Thyroid gland (tissue), 4 donors: ENCODE measurements around the gene SPEG. TPM values are rescaled to one million over a fixed set of nuclear protein-coding genes. Genes with fewer than 3 reads are reported as not detected.
"Not testable (repeated sequence)": the region's sequence is repeated elsewhere in the genome, so short reads cannot be mapped to it uniquely, and the experiment has no call there.

Experiments used
- DNase-seq, 2 donors: peaks; one replicate each; pipeline ENCODE4 v3.0.0-alpha.2; 2019
- H3K27ac ChIP-seq, 3 donors: fragments of 200-600 bp; sonication (generic); 1 replicate in 2 of 3; 2 replicates in 1 of 3; pipeline ENCODE4 v1.5.1; 2016 to 2019; ENCODE audit warnings: mild to moderate bottlenecking in 1 of 3, moderate library complexity in 1 of 3
- H3K27me3 ChIP-seq: fragments of 200-600 bp; sonication (generic); one replicate; pipeline ENCODE4 v1.5.1; 2019
- H3K36me3 ChIP-seq, 2 donors: fragments of 200-600 bp; sonication (generic); one replicate each; pipeline ENCODE4 v1.5.1; 2016 to 2019
- H3K4me1 ChIP-seq, 2 donors: fragments of 200-600 bp; sonication (generic); one replicate each; pipeline ENCODE4 v1.5.1; 2017 to 2019
- H3K4me3 ChIP-seq, 3 donors: fragments of 200-600 bp; sonication (generic); replicated peaks in 1 of 3; 1 replicate in 2 of 3; 2 replicates in 1 of 3; pipeline ENCODE4 v1.5.1; 2016; ENCODE audit warnings: mild to moderate bottlenecking in 1 of 3
- H3K9me3 ChIP-seq: fragments of 200-600 bp; sonication (generic); one replicate; pipeline ENCODE4 v1.5.1; 2017
- CTCF ChIP-seq, 6 experiments: fragments of 200-600 bp in 3 of 6; fragments of 450-650 bp in 3 of 6; sonication (generic) in 3 of 6; IDR thresholded peaks; one replicate each; pipeline ENCODE4 v1.5.1; 2016 to 2019; ENCODE audit warnings: antibody characterized with exemption in 6 of 6, mild to moderate bottlenecking in 2 of 6, inconsistent platforms in 1 of 6, moderate library complexity in 1 of 6
- POLR2A ChIP-seq, 2 donors: fragments of 450-650 bp; IDR thresholded peaks; one replicate each; pipeline ENCODE4 v1.6.1; 2017; ENCODE audit warnings: antibody characterized with exemption in 2 of 2, mild to moderate bottlenecking in 2 of 2, moderate library complexity in 1 of 2
- WGBS, 2 donors: methylation state at CpG; one replicate each; pipeline ENCODE4 v1.1.5; 2017; 5-methylcytosine and 5-hydroxymethylcytosine counted together
- intact Hi-C: fragments of 100-400 bp; cut with DNase I; formaldehyde crosslinking; loops from one replicate; pipeline ENCODE4 v1.15.1; 2023
- total RNA-seq, 4 donors: library from RNA; depleted of rRNA; stranded (reverse); fragments of >200 nt; gene quantifications; one replicate each; pipeline ENCODE4 v1.2.3, GENCODE V29; 2016

Gene SPEG
- total RNA-seq, 4 donors from 2014 or later, result 1.9 to 3.5 (median 3.3) TPM

GRCh38 chr2:219404954-219405353 lies 29.7 kb upstream of the SPEG start:
- WGBS, 2 donors, result 75 to 80% methylated on average over 6 to 7 of the region's 7 CpGs
- H3K27ac ChIP-seq, result no peak overlapping the region
- intact Hi-C loops, result loop anchor here (5.0 to 10.0 kb wide), 2 partner anchors 47 to 230 kb away; no protein-coding TSS in a partner anchor
- no peaks in the 10 kb centered on the region for H3K27me3 ChIP-seq
- DNase-seq, result no peak
- H3K9me3 ChIP-seq, result no peaks in the 10 kb centered on the region
- no peaks in the 10 kb centered on the region for H3K36me3 ChIP-seq
- no peak overlapping the region for H3K4me3 ChIP-seq
- TF ChIP-seq POLR2A (IDR thresholded peaks at IDR 0.05) (no peak), CTCF (IDR thresholded peaks at IDR 0.05) (no peak)
- peaks cover 0 to 5% of the 10 kb centered on the region in 2 donors for H3K4me1 ChIP-seq

GRCh38 chr2:219405451-219405850 lies 29.2 kb upstream of the SPEG start:
- intact Hi-C loops, result loop anchor here (5.0 to 10.0 kb wide), 2 partner anchors 47 to 229 kb away; no protein-coding TSS in a partner anchor
- Histone ChIP-seq H3K27me3 (no peaks in the 10 kb centered on the region), H3K27ac (no peak overlapping the region), H3K36me3 (no peaks in the 10 kb centered on the region), H3K4me3 (no peak overlapping the region), H3K9me3 (no peaks in the 10 kb centered on the region), H3K4me1 (peaks cover 0 to 5% of the 10 kb centered on the region in 2 donors)
- DNase-seq, result no peak
- WGBS, 2 donors, result 74 to 79% methylated on average over 8 of the region's 9 CpGs
- TF ChIP-seq POLR2A (IDR thresholded peaks at IDR 0.05), result no peak
- TF ChIP-seq CTCF (IDR thresholded peaks at IDR 0.05), result no peak

DNA sequence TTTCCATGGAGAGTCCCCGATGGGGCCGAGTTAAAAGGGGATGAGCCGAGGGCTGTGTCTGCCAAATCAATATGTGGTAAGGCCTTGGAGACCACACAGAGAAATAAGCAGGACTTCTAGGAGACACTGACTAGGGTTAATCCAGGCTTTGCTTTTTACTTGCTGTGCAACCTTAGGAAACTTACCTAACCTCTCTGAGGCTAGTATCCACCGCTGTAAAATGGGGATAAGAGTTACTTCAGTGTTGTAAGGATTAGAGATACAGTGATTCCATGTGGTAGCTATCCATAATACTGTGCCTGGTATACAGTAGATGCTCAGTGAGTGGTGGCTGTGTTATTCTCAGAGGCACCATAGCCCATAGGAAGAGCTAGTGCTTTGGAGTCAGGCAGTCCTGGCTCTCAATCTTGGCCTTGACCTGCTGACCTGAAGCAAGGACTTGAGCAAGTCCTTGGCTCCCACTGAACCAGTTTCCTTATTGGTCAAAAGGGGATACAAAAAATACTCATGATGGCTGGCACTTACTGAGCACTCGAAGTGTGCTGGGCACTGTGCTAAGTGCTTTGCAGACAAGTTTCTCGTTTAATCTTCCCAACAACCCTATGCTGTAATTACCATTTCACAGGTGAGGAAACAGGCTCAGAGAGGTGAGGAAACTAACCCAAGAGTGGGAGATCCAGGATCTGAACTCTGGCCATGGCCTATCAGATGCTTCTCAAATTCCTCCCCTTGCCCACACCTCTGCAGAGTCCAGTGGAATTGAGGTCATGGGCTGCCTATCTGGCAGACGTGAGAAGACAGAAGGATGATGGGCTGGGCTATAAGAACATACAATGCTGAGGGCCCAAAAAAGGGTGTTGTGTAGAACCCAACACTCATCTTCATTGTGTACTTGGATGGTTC lies 28.4 kb upstream of the SPEG start:
- peaks cover 0 to 5% of the 10 kb centered on the region in 2 donors for H3K4me1 ChIP-seq
- H3K27ac ChIP-seq, result no peak overlapping the region
- H3K36me3 ChIP-seq, result no peaks in the 10 kb centered on the region
- intact Hi-C loops, result loop anchor here (5.0 to 10.0 kb wide), 2 partner anchors 46 to 229 kb away; no protein-coding TSS in a partner anchor
- no peak for DNase-seq
- H3K4me3 ChIP-seq, result no peak overlapping the region
- no peaks in the 10 kb centered on the region for H3K9me3 ChIP-seq
- WGBS, 2 donors, result 85 to 89% methylated on average over 7 of the region's 7 CpGs
- TF ChIP-seq POLR2A (IDR thresholded peaks at IDR 0.05), result no peak
- no peak for TF ChIP-seq CTCF (IDR thresholded peaks at IDR 0.05)
- no peaks in the 10 kb centered on the region for H3K27me3 ChIP-seq

GRCh38 chr2:219406861-219407230 lies 27.8 kb upstream of the SPEG start:
- no peaks in the 10 kb centered on the region for H3K9me3 ChIP-seq
- H3K4me1 ChIP-seq, result peaks cover 0 to 5% of the 10 kb centered on the region in 2 donors
- WGBS, 2 donors, result 77 to 82% methylated on average over 3 of the region's 3 CpGs
- no peak for DNase-seq
- no peaks in the 10 kb centered on the region for H3K27me3 ChIP-seq
- H3K4me3 ChIP-seq, result no peak overlapping the region
- H3K36me3 ChIP-seq, result no peaks in the 10 kb centered on the region
- no peak overlapping the region for H3K27ac ChIP-seq
- intact Hi-C loops, result loop anchor here (5.0 to 10.0 kb wide), 2 partner anchors 45 to 228 kb away; no protein-coding TSS in a partner anchor
- TF ChIP-seq POLR2A (IDR thresholded peaks at IDR 0.05), result no peak
- TF ChIP-seq CTCF (IDR thresholded peaks at IDR 0.05), result no peak

GRCh38 chr2:219407343-219407742 lies 27.3 kb upstream of the SPEG start:
- not testable (repeated sequence) for DNase-seq, H3K4me1 ChIP-seq, H3K27ac ChIP-seq, H3K36me3 ChIP-seq, H3K27me3 ChIP-seq, H3K9me3 ChIP-seq, H3K4me3 ChIP-seq
- intact Hi-C loops, result loop anchor here (5.0 to 10.0 kb wide), 2 partner anchors 45 to 227 kb away; no protein-coding TSS in a partner anchor
- 67 to 71% methylated on average over 5 of the region's 5 CpGs for WGBS, 2 donors
